HG03039 (cell line): ENCODE data around the gene NDUFS5.
"Not testable (repeated sequence)": the region's sequence is repeated elsewhere in the genome, so short reads cannot be mapped to it uniquely, and the experiment has no call there.

Experiments used
- ATAC-seq: cut with Tn5 transposase; IDR thresholded peaks from one replicate; pipeline ENCODE4 v1.9.1; 2021; ENCODE audit warnings: mild to moderate bottlenecking, moderate library complexity; ENCODE audit not compliant: unreplicated experiment

The NDUFS5 gene

DNA sequence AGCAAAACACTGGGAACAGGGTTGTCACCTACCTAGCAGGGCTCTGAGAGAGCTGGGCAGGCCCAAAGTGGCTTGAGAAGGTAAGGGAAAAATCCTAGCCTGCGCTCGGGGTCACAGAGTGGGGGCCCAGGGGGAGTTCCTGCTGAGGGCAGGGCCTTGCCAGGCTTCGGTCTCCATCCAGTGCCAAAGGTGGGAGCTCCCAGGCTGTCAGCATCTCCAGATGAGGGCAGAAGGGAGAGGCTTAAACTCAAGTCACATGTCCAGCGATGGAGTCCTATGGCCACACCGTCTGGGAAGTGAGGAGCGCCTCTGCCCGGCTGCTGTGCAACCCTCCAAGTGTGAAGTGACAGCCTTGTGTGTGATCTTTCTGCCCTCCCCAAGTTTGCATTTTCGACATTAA is 11.2 kb upstream of the NDUFS5 start:
- ATAC-seq: not testable (repeated sequence)

DNA sequence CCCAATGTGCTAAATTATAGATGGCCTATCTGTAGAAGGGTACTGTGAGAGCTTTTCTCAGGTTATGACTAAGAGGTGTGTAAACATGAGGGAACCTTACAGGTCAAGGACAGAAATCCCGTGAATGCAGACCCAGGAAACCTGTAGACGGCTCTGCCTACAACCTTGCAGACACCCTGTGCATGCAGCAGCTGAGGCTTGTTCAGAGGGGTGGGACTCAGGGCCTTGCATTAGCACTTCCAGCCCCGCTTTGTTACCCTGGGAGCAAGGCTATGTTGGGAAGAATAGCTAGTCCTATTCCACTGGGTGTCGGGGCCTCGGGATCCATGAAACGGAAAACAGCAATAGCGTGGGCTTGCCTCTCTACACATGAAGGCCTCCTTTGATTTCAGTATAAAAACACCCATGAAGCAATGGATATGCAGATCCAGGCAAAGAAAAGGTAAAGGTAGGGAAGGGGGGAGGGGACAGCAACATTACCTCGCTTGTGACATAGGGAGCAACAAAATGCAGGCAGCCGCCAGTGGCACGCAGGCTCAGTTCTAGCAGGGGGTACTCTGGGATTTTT is 9.5 kb upstream of the NDUFS5 start:
- no peak for ATAC-seq

DNA sequence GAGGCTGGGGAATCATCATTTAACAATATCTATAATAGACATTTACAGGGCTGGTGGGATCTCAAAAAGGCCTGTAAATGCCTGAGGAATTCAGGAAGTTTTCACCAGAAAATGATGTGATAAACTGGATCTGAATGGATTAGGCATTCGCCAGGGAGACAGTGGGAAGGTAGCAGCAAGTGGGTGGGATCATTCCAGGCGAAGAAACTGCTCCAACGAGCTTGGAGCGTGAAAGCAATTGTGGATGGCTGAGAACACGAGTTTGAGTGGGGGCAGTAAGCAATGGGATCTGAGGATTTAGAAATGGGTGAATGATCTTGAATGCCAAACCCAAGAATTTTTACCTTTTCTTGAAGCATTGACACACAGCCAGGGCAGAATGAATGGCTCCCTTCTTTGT is 8.9 kb upstream of the NDUFS5 start:
- no peak for ATAC-seq

DNA sequence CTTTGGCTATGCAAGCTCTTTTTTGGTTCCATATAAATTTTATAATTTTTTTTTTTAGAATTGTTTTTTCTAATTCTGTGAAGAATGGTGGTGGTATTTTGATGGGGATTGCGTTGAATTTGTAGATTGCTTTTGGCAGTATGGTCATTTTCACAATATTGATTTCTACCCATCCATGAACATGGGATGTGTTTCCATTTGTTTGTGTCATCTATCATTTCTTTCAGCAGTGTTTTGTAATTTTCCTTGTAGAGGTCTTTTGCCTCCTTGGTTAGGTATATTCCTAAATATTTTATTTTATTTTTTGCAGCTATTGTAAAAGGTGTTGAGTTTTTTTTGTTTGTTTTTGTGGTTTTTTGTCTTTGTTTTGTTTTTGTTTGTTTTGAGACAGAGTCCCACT is 5.7 kb upstream of the NDUFS5 start:
- ATAC-seq: not testable (repeated sequence)

DNA sequence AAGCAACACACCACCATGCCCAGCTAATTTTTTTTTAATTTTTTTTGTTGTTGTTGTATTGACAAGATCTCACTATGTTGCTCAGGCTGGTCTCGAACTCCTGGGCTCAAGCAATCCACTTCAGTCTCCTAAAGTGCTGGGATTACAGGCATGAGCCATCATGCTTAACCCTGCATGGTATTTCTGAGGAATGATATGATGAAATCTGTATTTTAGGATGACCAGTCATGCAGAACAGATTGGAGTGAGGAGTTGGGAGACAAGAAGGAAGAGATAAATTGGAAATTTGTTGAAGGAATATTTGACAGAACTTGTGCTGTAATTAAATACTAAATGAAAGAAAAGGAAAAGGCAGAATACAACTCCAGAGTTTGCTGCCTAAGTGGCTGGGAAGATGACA is 4.7 kb upstream of the NDUFS5 start:
- ATAC-seq: no peak

DNA sequence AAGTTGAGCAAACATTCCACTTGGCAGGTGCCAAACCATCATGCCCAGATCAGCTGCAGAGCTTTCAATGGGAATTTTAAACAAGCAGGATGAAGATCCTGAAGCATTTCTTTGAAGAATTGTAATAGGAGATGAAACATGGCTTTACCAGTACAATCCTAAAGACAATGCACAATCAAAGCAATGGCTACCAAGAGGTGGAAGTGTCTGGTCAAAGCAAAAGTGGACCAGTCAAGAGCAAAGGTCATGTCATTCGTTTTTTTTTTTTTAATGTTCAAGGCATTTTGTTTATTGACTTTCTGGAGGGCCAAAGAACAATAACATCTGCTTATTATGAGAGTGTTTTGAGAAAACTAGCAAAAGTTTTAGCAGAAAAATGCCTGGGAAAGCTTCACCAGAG is 3.0 kb upstream of the NDUFS5 start:
- no peak for ATAC-seq

DNA sequence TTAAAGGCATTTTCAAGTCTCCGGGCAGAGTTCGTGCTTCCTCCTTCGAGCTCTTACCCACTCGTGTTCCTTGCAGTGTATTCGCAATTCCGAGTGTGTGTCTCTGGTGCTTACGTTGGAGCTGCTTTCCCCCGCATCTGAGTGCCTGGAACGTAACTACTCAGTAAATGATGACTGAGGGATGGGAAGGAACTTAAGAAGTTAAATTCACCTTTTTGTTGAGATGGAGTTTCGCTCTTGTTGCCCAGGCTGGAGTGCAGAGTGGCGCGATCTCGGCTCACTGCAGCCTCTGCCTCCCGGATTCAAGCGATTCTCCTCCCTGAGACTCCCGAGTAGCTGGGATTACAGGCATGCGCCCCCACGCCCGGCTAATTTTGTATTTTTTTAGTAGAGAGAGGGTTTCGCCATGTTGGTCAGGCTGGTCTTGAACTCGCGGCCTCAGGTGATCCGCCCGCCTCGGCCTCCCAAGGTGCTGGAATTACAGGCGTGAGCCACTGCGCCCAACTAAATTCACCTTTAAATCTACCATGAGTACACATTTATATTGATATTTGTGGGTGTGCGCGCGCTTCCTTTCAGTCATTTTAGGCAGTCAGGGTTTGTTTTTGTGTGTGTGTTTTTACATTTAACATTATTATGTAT is 837 bp downstream of the NDUFS5 start:
- no peak for ATAC-seq

DNA sequence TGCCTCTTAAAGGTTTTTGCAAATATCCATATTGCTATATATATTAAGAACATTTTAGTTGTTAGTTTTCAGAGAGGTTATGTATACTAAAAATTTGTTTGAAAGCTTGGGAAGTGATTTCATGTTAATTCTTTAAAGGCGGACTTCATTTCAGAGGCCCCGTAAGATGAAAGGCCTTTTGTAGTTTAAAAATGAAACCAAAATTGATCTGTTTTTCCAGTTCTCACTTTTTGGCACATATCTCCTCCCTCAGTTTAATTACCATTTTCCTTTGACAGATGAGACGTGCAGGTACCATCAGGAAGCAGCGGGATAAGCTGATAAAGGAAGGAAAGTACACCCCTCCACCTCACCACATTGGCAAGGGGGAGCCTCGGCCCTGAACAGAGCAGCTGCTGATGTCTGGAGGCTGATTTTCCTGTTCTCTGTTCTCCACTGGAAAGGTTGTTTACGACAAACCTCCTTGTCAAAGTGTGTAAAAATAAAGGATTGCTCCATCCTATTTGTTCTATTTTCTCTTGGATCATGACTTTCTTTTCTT is 8.0 kb downstream of the NDUFS5 start:
- ATAC-seq: no peak

DNA sequence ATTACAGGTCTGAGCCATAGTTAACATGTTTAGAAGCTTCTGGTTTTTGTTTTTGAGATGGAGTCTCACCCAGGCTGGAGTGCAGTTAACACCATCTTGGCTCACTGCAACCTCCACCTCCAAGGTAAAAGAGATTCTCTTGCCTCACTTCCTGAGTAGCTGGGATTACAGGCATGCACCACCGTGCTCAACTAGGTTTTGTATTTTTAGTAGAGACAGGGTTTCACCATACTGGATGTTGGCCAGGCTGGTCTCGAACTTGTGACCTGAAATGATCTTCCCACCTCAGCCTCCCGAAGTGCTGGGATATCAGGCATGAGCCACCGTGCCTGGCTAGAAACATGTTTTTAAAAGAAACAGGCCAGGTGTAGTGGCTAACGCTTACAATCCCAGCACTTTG is 10.5 kb downstream of the NDUFS5 start:
- no peak for ATAC-seq

DNA sequence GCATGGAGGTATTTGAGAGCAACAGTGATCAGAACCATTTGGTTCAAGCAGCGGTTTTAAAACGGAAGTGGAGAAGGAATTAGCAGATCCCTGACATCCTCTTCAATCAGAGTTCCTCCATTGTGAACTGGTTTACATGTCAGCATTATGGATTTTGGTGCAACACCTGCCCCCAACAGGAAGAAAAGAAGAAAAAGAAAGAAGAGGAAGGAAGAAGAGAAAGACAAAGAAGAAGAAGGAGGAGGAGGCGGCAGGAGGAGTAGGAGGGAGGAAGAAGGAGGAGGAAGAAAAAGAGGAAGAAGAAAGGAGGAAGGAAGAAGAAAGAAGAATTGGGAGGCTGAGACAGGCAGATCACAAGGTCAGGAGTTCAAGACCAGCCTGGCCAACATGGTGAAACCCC is 17.4 kb downstream of the NDUFS5 start:
- no peak for ATAC-seq

DNA sequence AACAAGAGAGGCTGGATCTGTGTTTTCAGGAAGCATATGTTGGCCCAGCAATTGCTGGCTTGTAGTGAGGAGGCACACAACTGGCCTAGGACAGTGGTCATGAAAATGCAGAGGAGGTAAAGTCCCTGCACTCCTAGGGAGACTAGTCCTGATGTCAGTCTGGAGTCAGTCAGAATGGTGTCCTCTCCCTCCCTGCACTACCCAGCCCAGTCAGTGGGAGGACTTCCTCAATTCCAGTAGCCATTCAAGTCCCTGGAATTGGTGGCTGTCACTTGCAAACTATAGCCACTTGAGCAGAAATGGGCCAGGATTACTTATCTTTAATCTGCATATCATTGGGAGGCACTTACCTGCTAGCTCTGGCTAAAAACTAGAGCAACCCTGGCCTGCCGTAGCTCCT is 18.6 kb downstream of the NDUFS5 start:
- no peak for ATAC-seq

DNA sequence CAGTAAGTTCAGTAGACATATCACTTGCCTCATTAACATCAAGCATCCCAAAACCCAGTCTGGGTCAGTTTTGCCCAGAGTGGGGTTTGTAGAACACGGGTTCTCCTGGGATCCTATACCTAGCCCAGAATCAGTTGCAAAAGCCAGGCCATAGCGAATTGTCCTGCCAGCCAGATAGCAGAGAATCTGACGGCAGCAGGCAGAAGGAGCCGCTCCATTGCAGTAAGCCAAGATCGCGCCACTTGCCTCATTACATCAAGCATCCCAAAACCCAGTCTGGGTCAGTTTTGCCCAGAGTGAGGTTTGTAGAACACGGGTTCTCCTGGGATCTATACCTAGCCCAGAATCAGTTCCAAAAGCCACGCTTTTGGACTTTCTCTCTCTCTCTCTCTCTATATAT is 19.1 kb downstream of the NDUFS5 start:
- no peak for ATAC-seq

DNA sequence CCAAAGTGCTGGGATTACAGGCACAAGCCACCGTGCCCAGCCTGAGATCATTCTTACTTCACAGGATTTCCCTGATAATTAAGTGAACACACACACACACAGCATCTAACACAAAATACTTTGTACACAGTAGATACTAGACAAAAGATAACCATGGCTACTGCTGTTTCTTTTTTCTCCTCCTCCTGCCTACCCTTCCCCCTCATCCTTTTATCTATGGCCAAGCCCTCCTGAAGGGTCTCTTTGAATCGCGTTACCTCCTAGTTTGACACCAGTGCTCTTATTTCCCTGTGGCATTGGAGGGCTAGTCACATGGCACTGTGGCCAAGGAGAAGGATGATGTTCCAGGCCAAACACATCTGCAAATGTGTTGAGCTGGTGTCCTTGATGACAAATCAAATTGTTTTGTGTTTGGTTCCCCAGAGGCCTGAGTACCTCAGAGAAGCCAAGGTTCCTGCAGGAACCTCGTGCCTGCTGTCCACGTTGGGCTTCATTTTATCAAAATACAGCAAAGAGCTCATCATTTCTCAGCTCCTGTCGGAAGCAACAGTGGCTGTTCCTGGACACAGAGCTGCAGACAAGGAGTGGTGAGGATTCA is 20.6 kb downstream of the NDUFS5 start:
- no peak for ATAC-seq

DNA sequence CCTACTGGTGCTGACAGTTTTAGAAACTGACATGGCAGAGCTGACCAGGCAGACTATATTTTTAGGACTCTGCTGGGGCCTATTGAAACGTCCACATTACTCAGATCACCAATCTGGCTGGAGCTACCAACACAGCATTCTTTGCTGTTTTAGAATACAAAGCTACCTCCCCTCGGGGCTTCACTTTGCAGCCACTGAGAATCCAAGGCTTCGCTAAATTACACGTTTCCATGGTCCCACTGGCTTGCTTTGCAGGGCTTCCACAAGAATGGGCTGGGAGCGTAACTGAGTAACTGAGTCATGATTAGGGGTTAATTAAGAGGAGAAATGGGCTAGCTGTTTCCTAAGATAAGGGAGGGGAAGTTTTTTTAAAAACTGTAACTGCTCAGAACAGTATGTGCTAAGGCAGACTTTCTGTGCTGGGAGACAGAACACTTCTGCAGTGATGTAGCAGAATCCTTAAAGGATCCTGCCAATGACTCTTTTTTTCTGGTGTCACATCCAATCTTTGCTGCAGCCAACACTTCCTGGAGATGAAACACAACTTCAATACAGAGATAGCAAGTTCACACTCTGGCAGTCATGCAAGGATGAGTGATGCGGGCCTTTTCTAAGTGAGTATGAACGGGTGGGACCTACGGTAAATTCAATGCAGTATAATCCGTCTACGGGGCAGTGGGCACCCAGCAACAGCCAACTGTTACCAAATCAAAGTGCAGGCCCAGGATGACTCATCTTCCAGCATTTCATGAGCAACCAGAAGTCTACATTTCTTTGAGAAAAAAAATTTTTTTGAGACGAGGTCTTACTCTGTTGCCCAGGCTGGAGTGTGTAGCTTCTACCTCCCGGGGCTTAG is 21.5 kb downstream of the NDUFS5 start:
- ATAC-seq: no peak

DNA sequence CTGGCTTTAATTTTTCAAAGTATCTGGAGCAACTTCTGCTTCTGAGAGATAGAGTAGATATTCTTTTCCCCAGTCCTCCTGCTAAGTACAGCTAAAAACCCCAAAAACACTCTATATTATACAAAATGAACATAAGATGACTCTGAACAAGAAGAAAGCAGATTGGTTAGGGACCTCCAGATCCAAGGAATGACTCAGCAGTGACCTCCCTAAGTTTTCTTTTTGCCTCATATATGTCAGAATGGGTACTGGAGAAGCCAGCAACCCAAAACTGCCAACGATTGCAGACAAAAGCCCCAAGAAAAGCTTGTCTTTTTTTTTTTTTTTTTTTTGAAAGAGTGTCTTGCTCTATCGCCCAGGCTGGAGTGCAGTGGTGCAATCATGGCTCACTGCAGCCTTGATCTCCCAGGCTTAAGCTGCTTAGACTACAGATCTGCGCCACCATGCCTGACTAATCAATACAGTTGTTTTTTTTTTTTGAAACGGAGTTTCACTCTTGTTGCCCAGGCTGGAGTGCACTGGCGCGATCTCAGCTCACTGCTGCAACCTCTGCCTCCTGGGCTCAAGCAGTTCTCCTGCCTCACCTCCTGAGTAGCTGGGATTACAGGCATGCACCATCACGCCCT is 22.7 kb downstream of the NDUFS5 start:
- no peak for ATAC-seq

DNA sequence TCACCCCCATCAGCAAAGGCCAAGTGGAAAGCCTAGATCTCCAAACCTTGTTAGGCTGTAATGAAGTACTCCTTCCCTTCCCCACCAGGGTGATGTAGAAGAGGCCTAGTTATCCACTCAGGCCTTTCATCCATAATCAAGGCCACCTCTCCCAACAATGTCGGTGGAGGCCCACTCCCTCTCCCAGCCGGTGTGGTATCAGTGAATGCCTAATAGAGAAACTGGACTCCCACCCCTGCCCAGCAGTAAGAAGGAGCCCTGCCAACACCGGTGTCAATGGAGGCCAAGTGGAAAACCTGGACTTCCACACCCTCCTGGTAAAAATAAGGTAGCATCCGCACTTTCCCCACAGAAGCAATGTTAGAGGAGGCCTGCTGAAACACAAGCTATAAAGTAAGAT is 23.9 kb downstream of the NDUFS5 start:
- no peak for ATAC-seq

DNA sequence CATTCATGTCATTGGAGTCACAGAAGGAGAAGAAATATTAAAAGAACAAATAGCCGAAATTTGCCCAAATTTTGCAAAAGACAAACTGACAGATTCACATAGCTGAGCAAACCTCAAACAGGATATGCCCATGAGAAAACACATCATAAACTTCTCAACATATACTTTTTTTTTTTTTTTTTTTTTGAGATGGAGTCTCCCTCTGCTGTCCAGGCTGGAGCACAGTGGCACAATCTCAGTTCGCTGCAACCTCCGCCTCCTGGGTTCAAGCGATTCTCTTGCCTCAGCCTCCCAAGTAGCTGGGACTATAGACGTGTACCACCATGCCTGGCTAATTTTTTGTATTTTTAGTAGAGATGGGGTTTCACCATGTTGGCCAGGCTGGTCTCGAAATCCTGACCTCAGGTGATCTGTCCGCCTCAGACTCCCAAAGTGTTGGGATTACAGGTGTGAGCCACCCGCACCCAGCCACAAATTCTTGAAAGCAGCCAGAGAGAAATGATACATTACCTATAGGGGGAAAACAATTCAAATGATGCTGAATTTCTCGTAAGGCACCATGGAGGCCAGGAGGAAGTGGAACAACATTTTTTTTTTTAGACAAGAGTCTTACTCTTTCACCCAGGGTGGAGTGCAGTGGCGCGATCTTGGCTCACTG is 25.2 kb downstream of the NDUFS5 start:
- not testable (repeated sequence) for ATAC-seq

DNA sequence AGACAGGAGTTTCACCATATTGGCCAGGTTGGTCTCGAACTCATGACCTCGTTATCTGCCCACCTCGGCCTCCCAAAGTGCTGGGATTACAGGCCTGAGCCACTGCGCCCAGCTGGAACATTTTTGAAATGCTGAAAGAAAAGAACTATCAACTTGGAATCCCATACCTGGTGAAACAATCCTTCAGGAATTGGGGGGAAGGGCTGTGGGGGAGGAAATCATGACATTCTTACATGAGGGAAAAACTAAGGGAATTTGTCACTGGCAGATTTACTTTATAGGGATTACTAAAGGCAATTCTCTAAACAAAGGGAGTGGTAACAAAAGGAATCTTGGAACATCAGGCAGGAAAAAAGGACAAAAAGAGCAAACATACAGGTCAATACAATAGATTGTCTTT is 25.8 kb downstream of the NDUFS5 start:
- ATAC-seq: no peak

DNA sequence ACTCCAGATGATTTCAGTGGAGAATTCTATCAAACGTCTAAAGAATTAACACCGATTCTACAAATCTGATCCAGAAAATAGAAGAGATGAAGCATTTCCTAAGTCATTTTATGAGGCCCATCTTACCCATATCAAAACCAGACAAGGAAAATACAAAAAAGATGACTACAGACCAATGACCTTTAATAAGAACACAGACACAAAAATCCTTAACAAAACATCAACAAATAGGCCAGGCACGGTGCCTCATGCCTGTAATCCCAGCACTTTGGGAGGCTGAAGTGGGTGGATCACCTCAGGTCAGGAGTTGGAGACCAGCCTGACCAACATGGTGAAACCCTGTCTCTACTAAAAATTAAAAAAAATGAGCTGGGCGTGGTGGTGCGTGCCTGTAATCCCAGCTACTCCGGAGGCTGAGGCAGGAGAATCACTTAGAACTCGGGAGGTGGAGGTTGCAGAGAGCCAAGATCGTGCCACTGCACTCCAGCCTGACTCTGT is 29.1 kb downstream of the NDUFS5 start:
- not testable (repeated sequence) for ATAC-seq

DNA sequence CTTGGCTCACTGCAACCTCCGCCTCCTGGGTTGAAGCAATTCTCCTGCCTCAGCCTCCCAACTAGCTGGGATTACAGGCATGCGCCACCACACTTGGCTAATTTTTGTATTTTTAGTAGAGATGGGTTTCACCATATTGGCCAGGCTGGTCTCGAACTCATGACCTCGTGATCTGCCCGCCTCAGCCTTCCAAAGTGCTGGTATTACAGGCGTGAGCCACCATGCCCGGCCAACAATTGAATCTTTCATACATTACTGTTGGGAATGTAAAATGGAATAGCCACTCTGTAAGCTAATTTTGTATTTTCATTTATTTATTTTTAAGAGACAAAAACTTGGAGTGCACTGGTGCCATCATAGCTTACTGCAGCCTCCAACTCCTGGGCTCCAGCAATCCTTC is 35.4 kb downstream of the NDUFS5 start:
- not testable (repeated sequence) for ATAC-seq
